ENCODE data around the gene MUC2.
"Not testable (repeated sequence)": the region's sequence is repeated elsewhere in the genome, so short reads cannot be mapped to it uniquely, and the experiment has no call there.

Gene MUC2

DNA sequence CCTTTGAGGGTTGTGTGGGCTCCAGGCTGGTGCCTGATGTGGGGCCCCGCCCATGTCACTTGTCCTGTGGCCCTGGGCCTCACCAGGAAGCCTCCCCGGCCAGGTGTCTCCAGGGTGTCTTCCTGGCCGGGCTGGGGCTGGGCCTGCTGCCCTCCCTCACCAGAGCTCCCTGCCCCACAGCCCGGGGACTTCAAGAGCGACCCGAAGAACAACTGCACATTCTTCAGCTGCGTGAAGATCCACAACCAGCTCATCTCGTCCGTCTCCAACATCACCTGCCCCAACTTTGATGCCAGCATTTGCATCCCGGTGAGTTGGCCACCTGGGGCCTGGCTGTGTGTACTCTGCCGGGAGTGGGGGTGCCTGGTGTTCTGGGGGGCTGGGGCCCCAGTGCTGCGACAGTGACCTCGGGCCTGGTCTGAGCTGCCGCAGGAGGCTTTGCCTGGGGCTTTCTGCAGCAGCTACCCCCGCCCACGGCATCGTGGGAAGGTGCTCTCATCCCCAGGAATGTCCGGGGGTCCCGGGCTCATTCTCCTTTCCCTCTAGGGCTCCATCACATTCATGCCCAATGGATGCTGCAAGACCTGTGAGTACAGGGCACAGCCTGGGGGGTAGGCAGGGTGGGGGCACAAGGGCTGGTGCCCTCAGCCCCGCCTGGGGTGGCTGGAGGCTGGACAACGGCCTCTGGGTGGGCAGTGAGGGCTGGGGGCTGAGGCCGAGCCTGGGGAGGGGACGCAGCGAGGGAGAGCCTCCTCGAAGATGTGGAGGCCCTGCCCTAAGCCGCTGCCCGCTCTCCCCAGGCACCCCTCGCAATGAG is 34.6 kb downstream of the MUC2 start:
- no peak for DNase-seq

- no peak for DNase-seq
Measured at GRCh38 chr11:1109918-1110705, 35.4 kb downstream of the MUC2 start.

- DNase-seq: no peak
Measured at GRCh38 chr11:1111545-1112212, 37.0 kb downstream of the MUC2 start.

DNA sequence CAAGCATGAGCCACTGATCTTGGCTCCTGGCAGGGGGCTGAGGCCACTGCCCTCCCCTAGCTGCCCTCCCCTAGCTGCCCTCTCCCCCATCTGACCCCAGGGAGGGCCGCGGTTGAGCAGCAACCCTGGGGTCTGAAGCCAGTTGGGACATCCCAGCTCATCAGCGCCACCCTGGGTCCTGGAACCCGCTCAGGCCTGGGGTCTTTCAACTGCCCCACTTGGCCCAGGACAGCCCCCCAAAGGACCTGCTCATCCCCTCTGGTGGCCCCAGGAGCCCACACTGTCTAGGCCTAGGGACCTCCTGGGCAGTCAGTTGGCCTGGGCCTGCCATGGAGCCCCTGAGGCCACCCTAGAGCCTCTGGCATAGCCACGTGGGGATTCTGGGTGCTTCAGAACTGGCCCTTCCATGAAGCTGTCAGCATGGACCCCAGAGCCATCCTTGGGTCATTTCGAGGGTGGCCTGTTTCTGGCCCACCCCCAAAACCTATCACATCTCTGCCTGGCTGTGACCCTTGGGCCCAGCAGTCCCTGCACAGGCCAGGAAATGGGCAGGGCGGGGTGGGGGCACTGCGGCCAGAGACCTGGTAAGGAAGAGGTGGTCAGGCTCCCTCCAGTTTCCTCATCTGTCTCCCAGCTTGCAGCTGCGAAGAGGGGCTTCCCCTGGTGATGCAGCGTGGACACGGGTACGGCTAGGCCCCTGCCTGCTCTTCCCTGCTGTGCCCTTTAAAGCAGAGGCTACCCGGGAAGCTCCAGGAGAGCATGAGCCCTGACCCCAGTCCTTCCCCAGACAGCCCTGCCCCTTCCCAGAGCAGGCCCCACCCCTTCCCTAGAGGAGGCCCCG is 37.9 kb downstream of the MUC2 start:
- no peak for DNase-seq

DNA sequence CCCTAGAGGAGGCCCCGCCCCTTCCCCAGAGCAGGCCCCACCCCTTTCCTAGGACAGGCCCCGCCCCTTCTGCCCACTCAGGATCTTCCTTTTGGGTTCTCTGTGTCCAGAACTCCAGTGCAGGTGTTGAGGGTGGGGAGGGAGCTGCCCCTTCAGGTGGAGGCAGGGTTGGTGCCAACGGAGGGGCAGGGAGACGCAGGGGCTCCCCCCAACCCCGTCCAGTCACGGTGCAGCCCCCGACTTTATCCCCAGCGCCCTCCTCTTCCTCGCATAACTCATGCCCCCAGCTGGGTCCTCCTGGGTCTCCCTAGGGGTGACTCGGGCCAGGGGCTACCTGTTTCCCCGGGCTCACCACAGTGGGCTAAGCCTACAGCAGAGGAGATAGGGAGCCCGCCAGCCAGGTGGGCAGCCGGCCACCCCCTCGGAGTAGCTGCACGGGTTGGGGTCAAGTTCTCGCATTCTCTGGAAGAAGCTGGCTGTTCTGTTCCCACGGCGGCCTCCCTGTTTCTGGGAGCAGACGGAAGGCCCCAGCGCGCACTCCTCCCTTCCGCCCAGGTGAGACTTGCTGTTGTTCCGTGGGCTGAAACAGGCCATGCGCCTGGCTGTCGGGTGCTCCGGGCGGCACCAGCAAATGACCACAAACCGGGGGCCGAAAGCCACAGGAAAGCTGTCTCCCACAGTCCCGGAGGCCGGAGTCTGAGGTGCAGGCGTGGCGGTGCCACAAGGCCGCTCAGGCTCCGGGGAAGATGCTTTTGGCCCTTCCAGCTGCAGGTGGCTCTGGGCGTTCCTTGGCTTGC is 38.9 kb downstream of the MUC2 start:
- DNase-seq: no peak

- not testable (repeated sequence) for DNase-seq
Measured at GRCh38 chr11:1115292-1115691, 40.6 kb downstream of the MUC2 start.

GRCh38 chr11:1116104-1116503 is 41.4 kb downstream of the MUC2 start:
- DNase-seq: no peak

DNA sequence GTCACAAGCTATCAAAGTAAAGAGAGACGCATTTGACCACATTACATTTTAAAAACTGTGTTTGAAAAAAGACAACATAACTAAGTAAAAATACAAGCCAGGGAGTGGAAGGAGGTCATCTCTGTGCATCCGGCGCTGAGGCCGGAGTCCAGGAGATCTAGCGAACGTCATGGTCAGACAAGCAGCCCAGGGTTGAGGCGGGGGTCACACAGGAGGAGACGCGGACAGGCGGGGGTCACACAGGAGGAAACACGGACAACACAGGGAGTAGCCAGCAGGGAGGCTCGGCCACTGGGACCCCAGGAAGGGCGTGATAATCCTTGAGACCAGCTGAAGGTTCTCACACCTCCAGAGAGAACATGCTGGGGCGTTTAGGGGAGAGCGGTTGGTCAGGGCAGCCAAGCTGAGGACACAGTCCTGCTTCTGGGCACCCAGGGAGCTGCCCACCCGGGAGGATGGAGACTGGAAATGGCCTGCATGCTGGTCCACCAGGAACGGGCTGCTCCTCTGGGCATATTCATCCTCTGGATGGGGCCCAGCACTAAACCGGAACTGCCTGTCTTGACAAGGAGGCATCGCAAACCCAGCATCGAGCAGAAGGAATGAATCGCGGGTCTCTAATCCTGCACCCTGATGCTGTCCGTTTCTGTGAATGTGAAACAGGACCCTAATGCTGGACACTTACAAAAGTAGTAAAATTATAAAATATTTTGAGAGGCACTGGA is 42.2 kb downstream of the MUC2 start:
- no peak for DNase-seq

DNA sequence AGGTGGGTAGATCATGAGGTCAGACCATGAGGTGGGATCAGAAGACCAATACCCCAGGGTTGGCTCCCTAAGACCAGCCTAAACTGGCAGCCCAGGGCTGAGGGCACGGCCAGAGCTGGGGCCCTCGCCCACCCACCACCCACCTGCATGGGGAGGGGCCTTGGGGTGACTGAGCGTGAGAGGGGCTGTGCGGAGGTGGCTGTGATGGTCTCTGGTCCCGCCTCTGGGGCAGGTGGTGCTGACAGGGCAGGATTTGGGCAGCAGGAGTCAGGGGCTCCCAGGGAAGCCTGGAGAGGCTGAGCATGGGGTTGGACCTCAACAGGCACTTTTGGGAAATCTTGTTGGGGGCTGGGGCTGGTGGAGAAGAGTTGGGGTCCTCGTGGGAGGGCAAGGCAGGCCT is 43.3 kb downstream of the MUC2 start:
- DNase-seq: no peak

DNA sequence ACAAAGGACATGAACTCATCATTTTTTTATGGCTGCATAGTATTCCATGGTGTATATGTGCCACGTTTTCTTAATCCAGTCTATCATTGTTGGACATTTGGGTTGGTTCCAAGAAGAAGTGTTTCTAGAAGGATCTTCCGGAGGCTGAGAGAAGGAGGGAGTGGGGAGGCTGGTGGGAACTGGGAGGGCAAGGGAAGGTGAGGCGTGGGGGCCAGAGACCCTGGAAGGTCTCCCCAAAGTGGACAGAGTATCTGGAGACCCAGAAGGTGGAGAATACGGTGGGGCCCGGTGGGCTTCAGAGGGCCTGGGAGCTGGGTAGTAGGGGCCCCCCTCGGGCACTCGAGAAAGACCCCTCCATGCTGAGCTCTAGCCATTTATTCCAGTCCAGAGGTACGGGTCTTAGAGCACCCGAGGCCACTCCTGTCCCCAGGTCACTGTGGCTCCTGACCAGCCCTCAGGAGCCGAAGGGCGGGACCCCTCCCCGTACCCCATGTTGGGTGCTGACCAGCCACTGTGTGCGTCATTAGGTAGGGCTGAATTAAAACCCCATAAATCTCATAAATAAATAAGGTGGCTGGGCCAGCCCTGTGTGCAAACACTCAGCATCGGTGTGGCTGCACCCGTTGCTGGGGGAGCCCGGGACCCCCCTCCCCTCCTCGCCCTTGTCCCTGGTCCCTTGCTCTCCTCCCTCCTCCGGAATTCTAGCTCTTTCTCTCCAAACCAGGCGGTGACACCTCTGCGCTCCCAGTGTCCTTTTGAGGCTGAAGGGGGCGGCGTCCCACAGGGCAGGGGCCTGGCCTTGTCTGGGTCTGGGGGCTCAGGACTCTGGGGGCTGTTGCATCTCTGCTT is 44.3 kb downstream of the MUC2 start:
- no peak for DNase-seq

DNA sequence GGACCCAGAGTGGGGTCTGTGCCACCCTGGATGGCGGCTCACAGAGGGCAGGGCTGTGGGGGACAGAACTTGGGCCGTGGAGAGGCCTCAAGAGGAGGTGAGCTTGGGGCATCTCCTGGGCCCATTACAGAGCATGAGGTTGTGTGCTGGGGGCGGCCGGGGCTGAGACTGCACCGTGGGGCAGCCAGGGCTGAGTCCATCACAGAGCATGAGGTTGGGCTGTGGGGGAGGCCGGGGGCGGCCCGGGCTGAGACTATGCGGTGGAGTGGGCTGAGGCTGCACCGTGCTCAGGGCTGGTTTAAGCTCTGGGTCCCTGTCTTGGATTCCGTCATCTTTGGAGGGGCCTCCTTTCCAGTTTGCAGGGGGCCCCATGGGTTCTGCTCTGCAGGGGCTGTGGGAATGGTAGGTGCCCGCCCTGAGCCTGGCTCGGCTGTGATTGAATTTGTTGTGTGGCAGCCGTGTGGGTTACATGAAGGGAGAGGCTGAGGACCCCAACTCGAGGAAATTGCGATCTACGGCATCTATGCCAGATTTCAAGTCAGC is 45.0 kb downstream of the MUC2 start:
- no peak for DNase-seq

DNA sequence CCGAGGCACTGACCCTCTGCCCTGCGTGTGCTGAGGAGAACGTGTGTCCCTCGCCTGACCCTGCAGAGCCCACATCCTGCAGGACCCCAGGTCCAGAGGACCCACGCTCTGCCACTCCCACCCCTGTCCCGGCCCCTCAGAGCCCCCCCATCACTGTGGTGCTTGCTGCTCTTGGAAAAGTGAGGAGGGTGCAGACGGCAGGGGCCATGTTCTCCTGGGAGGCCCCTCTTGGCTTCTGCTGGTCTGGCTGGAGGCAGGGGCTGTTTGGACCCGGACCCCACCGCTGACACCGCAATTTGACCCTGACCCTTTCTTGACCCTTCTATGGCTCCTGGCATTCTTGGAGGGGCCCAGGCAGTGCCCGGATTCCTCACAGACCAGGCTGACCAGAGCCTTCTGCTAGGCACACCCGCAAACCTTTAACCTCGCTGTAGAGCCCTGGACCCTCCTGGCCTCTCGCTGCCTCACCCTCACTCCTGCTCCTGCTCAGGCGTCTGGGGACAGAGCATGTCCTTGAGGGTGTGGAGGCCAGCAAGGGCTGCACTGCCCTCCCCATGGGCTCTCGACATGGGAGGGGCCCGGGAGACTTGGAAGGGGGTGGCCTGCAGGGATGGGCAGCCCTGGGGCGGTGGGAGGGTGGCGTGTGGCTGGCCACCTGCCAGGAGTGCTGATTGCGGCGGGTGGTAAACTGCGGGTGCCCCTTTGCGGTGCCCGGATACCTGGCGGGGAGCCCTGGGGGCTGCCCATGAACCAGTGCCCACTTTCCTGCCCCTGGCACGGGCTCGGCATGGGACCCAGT is 46.1 kb downstream of the MUC2 start:
- DNase-seq: no peak

DNA sequence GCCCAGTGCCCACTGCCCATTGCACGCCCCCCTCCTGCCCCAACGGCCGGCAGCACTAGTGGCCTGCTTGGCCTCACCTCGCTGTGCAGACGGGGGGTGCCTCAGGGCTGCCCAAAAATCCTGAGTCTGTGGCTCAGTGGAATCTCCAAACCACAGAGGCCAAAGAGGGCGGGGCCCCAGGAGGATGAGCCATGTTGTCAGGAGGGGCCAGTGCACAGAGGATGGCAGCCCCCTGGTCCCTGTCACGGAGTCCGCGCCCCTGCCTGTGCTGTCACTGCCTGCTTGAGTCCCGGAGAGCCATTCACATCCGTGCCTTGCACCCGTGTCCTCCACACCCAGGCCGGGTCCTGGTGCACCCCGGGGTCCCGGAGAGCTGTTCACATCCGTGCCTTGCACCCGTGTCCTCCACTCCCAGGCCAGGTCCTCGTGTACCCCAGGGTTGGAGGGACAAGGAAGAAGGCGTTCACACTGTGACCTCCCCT is 46.7 kb downstream of the MUC2 start:
- no peak for DNase-seq

GRCh38 chr11:1121813-1122663 is 47.4 kb downstream of the MUC2 start:
- DNase-seq: no peak

DNA sequence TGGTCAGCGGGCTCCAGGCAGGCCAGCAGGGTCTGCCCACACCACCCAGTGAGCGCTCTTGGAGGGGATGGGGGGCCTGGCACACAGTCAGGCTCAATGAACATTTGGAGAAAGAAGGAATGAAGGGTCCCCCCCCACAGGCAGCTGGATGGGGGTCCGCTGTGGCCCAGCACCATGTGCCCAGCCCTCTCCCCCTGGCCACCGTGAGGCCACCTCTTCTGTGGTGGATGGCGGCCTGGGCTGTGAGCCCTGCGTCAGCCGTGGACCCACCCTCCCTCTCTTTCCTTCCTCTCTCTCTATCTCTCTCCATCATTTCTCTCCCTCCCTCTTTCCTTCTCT is 48.0 kb downstream of the MUC2 start:
- no peak for DNase-seq

DNA sequence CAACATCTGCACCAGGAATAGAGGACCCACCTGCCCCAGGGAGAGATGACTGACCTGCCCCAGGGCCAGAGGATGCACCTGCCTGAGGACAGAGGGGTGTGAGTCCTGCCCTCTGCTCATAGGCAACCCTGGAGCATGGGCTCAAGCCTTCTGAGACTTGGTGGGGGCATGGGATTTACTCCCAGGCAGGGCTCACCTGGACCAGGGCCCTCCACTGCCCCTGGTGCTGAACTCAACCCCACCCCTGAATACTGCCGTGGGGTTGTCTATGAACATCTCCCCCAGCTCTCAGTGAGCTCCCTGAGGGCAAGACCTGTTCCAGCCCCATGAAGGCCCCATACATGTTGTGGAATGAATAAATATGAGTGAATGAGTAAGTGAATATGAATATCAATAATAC is 49.3 kb downstream of the MUC2 start:
- no peak for DNase-seq

All from DMS153 (cell line).